GM18858 (cell line): Measurements from ENCODE around the gene CROT.
A peak's percentile ranks its signal among the peaks of the same experiment; 100 is the strongest.

ENCODE experiments used
- ATAC-seq: cut with Tn5 transposase; IDR thresholded peaks from one replicate; pipeline ENCODE4 v1.9.1; 2021; ENCODE audit not compliant: unreplicated experiment

CROT gene

DNA sequence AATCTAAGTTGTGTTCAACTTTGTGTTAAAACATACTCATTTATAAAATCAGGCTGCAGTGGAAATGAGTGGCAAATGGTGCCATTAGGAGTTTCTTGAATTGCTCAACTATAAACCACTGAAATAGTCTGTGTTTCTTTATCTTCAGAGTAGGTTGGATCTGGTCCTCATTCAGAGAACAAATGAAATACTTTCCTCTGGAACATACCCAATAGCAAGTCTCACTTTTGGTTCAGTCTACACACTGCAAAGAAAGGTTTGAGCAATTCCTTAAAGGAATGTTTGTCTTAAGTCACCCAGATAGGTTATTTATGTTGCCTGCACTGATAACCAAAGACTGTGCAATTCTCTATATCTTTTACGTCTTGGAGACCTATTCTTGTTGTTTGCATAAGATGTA lies 67.6 kb downstream of the CROT start:
- ATAC-seq = no peak

DNA sequence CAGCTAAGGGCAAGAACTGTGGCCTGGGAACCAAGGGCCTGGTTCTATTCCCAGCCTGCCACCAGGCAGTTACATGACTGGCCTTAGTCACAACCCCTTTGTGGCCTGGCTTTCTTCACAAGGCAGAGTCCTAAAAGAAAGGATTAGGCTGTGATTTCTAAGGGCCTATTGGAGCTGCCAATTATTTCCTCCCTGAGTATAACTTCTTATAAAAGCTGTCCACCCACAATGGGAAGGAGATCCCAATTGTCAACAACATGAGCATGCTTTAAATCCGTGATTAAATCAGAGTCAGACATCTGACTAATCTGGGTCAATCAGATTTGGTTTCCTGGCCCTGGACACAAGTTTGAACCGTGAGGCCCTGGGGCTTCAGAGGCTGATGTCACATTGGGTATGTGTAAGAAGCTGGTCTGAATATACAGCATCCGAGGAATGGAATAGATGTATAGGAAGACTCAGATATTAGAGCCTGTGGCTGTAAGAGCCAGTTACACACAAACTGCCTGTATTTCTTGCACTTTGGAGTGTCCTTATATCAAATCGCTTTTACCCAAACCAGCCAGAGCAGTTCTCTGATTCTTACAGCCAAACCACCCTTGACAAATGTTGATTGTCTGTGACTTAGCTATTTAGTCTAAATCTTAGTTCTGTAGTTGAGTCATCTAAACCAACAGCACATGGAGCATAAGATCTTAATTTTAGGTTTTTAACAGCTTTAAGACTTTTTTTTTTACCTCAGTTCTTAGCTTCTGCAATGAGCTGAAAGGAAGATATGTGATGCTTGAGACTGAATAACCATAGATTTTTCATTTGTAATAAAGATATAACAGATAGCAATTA lies 68.7 kb downstream of the CROT start:
- no peak for ATAC-seq

DNA sequence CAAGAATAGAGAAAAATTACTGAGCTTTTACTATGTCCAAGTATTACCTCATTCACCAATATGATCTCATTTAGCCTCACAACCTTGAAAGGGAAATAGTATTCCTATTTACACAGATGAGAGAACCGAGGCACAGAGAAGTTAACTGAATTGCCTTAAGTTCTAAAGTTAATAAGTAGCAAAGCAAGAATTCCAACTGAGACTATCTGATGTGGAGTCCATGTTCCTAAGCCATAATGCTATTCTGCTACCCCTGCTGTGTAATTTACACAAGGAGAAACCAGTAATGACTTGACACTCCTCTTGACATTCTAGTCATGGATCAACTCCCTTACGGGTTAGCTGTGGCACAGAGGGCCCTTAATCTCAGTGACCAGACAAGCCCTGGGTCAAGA lies 69.3 kb downstream of the CROT start:
- no peak for ATAC-seq

- ATAC-seq = peak; percentile 85
These were observed 71.5 kb downstream of the CROT start for GRCh38 chr7:87416682-87417587.

DNA sequence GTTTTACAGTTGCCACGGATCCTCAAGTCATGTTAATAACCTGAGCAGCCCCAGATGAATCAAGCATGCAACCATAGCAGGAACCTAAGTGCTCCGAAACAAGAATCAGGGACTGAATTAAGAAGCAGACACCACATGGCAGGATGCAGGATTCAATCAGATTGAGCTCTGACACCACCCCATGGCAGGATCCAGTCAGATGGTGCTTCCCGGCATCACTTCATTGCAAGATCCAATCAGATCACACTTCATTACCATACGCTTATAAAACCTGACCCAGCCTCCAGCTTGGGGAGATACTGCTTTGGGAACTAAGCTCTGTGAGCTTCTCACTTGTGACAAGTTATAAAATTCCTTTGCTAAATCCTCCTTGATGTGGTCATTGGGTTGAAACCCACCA lies 74.7 kb downstream of the CROT start:
- ATAC-seq = no peak

DNA sequence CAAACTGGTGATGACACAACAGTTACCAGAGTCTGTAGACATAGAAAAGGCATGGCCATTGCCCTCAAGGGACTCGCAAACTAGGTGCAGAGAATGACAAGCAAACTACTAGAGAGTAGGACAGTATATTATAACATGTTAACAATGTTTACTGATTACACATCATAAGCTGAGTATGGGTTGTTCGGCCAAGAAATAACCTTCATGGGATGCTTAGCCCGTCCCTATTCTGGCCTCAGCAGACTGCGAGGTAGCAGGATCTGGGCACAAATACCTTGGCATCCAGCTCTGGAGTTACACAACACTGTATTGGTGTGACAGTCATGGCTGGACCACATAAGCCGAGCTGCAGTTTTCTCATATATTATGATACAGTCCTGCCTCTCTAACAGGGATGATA lies 78.6 kb downstream of the CROT start:
- no peak for ATAC-seq

GRCh38 chr7:87426160-87426559 lies 80.7 kb downstream of the CROT start:
- peak; percentile 58 for ATAC-seq

- no peak for ATAC-seq
These were observed 81.8 kb downstream of the CROT start for GRCh38 chr7:87427288-87427687.

- ATAC-seq = no peak
These were observed 87.1 kb downstream of the CROT start for GRCh38 chr7:87432536-87432935.

DNA sequence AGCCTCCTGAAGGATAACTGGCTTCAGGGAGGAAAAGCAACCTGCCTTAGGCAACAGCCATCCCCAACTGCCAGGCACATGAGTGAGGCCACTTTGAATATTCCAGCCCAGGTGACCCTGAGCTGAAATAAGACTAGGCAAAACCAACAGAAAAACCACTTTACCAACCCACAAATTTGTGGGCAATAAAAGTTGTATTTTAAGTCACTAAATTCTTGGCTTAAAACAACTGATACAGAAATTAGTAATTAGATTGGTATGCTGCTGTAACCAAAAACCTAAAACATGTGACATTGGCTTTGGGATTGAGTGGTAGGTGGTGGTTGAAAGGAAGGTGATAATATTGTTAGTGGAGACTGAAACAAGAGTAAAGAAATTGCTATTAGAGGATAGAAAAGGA lies 90.1 kb downstream of the CROT start:
- no peak for ATAC-seq

DNA sequence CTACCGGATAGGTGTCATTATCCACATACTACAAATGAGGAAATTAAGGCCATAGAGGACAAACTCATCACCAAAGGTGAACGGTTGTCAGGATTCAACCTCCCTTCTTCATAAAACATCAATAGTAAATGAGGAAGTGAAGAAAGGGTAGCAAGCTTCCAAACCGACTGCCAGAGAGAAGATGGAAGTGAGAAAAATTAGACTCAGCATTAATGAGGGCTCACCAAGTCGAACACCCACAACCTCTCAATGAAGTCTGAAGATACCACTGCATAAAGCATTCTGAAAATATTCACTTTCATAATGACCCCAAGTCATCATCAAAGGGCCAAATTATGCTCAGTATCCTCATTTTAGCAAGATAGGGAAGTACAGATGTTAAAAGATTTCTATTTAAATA lies 100.4 kb downstream of the CROT start:
- ATAC-seq = peak; percentile 98

- no peak for ATAC-seq
These were observed 101.7 kb downstream of the CROT start for GRCh38 chr7:87447116-87447635.

- no peak for ATAC-seq
These were observed 102.9 kb downstream of the CROT start for GRCh38 chr7:87448388-87448787.
